Activated CD4-positive, alpha-beta T cell treated with anti-CD3 and anti-CD28 coated beads, Interleukin-10, Interleukin-2, amounts not matched to agents 100 ng/mL and 50 ng/mL, durations not matched to agents 16 hours and 8 hours (primary cell): ENCODE data around the gene SELENOK.

ENCODE experiments used
- DNase-seq: peaks from one replicate; pipeline ENCODE4 v3.0.0-alpha.2; 2020

Gene SELENOK

GRCh38 chr3:53841296-53841695, 50.4 kb downstream of the SELENOK start:
- DNase-seq: no peak

GRCh38 chr3:53837331-53837730, 54.3 kb downstream of the SELENOK start:
- no peak for DNase-seq

DNA sequence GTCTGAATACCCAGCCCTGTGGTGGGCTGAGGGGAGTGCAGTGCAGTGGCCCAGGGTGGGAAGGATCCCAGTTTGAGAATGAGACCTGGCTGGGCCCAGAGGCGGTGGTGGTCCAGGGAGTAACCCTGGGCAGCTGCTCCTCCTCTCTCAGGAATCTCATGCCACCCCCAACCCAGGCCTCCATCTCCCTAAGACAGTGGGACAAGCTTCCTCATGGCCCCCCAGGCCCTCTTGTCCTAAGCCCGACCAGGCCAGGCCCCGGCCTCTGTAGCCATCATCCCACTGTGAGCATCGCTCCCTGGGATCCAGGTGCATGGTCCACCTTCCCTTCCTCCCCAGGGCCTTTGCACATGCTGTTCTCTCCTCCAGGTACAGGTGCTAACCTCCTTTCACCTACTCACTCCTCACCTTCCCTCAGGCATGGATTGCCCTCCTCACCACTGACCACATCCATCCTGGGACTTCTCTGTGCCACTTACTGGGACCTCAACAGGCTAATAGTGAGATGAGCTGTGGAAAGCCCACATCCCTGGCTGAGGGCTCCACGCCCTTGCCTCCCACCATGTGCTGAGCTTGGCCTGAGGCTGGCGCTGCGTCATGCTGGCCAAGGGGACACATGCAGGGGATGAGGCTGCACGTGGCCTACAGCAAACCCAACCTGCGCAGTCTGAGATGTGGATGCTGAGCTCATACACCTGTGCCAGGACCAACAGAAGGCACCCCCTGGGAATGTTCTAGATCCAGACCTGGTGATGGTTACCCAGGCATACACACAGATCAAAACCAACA, 55.4 kb downstream of the SELENOK start:
- no peak for DNase-seq

- DNase-seq: no peak
Measured at GRCh38 chr3:53835257-53835656, 56.4 kb downstream of the SELENOK start.

- no peak for DNase-seq
Measured at GRCh38 chr3:53834429-53835095, 57.1 kb downstream of the SELENOK start.
